Measurements from ENCODE around the gene PXDN. TPM values are rescaled to one million over a fixed set of nuclear protein-coding genes. Genes with fewer than 3 reads are reported as not detected.

PXDN gene
- total and polyA plus RNA-seq, 2 of the 13 experiments (the other 11 are each of a cell fraction or from before 2014, with no cell fraction given), result not detected

DNA sequence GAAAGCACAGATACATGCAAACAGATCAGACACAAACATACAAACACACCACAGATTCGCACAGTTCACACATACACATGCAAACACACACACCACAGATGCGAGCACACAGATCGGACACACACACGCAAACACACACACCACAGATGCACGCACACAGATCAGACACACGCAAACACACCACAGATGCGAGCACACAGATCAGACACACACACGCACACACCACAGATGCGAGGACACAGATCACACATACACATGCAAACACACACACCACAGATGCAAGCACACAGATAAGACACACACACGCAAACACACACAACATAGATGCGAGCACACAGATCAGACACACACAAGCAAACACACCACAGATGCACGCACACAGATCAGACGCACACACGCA is 149.0 kb downstream of the PXDN start (continued):
- TF ChIP-seq, protein P1, sequence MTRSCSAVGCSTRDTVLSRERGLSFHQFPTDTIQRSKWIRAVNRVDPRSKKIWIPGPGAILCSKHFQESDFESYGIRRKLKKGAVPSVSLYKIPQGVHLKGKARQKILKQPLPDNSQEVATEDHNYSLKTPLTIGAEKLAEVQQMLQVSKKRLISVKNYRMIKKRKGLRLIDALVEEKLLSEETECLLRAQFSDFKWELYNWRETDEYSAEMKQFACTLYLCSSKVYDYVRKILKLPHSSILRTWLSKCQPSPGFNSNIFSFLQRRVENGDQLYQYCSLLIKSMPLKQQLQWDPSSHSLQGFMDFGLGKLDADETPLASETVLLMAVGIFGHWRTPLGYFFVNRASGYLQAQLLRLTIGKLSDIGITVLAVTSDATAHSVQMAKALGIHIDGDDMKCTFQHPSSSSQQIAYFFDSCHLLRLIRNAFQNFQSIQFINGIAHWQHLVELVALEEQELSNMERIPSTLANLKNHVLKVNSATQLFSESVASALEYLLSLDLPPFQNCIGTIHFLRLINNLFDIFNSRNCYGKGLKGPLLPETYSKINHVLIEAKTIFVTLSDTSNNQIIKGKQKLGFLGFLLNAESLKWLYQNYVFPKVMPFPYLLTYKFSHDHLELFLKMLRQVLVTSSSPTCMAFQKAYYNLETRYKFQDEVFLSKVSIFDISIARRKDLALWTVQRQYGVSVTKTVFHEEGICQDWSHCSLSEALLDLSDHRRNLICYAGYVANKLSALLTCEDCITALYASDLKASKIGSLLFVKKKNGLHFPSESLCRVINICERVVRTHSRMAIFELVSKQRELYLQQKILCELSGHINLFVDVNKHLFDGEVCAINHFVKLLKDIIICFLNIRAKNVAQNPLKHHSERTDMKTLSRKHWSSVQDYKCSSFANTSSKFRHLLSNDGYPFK (CRISPR knock-in tag; IDR thresholded peaks at IDR 0.05; ENCODE audit: borderline replicate concordance), result no peak
- TF ChIP-seq DNMT1 (CRISPR knock-in tag; IDR thresholded peaks at IDR 0.05) (no peak), RARA (CRISPR knock-in tag; IDR thresholded peaks at IDR 0.05) (no peak), FOXA1 (IDR thresholded peaks at IDR 0.05) (peak; percentile 34; the same call in 1 of the 2 replicates), FOXA1 (CRISPR knock-in tag; IDR thresholded peaks at IDR 0.05) (no peak), ZNF33B (CRISPR knock-in tag; IDR thresholded peaks at IDR 0.05) (no peak), ZNF543 (CRISPR knock-in tag; IDR thresholded peaks at IDR 0.05) (no peak), FIP1L1 (IDR thresholded peaks at IDR 0.05; ENCODE audit: borderline replicate concordance, insufficient read depth, low read depth, low read length) (no peak), ZNF747 (CRISPR knock-in tag; IDR thresholded peaks at IDR 0.05; ENCODE audit: borderline replicate concordance) (no peak), ZC3H13 (CRISPR knock-in tag; IDR thresholded peaks at IDR 0.05) (no peak), HES4 (CRISPR knock-in tag; IDR thresholded peaks at IDR 0.05; ENCODE audit: borderline replicate concordance) (no peak), ZBTB7A (CRISPR knock-in tag; IDR thresholded peaks at IDR 0.05) (no peak), SIX1 (CRISPR knock-in tag; IDR thresholded peaks at IDR 0.05; ENCODE audit: borderline replicate concordance) (no peak), CBX5 (CRISPR knock-in tag; IDR thresholded peaks at IDR 0.05; ENCODE audit: borderline replicate concordance) (no peak), ZNF282 (IDR thresholded peaks at IDR 0.05; ENCODE audit: partially characterized antibody) (peak; percentile 74)
- TF ChIP-seq, protein P2, sequence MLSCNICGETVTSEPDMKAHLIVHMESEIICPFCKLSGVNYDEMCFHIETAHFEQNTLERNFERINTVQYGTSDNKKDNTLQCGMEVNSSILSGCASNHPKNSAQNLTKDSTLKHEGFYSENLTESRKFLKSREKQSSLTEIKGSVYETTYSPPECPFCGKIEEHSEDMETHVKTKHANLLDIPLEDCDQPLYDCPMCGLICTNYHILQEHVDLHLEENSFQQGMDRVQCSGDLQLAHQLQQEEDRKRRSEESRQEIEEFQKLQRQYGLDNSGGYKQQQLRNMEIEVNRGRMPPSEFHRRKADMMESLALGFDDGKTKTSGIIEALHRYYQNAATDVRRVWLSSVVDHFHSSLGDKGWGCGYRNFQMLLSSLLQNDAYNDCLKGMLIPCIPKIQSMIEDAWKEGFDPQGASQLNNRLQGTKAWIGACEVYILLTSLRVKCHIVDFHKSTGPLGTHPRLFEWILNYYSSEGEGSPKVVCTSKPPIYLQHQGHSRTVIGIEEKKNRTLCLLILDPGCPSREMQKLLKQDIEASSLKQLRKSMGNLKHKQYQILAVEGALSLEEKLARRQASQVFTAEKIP (CRISPR knock-in tag; IDR thresholded peaks at IDR 0.05; ENCODE audit: borderline replicate concordance), result no peak
- TF ChIP-seq, protein P3, sequence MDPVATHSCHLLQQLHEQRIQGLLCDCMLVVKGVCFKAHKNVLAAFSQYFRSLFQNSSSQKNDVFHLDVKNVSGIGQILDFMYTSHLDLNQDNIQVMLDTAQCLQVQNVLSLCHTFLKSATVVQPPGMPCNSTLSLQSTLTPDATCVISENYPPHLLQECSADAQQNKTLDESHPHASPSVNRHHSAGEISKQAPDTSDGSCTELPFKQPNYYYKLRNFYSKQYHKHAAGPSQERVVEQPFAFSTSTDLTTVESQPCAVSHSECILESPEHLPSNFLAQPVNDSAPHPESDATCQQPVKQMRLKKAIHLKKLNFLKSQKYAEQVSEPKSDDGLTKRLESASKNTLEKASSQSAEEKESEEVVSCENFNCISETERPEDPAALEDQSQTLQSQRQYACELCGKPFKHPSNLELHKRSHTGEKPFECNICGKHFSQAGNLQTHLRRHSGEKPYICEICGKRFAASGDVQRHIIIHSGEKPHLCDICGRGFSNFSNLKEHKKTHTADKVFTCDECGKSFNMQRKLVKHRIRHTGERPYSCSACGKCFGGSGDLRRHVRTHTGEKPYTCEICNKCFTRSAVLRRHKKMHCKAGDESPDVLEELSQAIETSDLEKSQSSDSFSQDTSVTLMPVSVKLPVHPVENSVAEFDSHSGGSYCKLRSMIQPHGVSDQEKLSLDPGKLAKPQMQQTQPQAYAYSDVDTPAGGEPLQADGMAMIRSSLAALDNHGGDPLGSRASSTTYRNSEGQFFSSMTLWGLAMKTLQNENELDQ (CRISPR knock-in tag; IDR thresholded peaks at IDR 0.05; ENCODE audit: borderline replicate concordance), result no peak
- TF ChIP-seq, protein P4, sequence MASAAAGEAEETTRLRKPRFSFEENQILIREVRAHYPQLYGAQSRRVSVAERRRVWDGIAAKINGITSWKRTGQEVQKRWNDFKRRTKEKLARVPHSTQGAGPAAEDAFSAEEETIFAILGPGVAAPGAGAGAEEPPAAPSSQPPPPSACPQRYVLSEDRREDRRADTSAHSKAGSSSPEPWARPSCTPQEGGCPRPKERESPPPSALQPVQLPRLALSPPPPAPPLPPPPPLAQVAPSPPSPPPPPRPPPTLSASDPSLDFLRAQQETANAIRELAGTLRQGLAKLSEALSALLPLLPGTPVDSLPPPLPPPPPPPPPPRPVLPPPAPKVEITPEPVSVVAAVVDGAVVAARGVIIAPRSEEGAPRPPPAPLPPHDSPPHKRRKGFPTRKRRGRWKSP (CRISPR knock-in tag; IDR thresholded peaks at IDR 0.05), result no peak
